HG03159 (cell line): ENCODE data around the gene PCDHAC1.

Experiments
- ATAC-seq: cut with Tn5 transposase; IDR thresholded peaks from one replicate; pipeline ENCODE4 v1.9.1; 2021; ENCODE audit warnings: mild to moderate bottlenecking, moderate library complexity; ENCODE audit not compliant: unreplicated experiment

The PCDHAC1 gene

GRCh38 chr5:140966293-140967225, 40.5 kb downstream of the PCDHAC1 start, which contains the start of gene PCDHAC2:
PCDHAC2 (plus strand) TSS chr5:140966476; CDS start chr5:140966767, 291 bp downstream.
- no peak for ATAC-seq

- no peak for ATAC-seq
These were observed 41.3 kb downstream of the PCDHAC1 start for GRCh38 chr5:140967226-140967893.

- ATAC-seq, result no peak
These were observed 43.8 kb downstream of the PCDHAC1 start for GRCh38 chr5:140969880-140970279.

- ATAC-seq, result no peak
These were observed 47.5 kb downstream of the PCDHAC1 start for GRCh38 chr5:140973550-140973949.

GRCh38 chr5:140977003-140977402, 50.9 kb downstream of the PCDHAC1 start:
- no peak for ATAC-seq

- no peak for ATAC-seq
These were observed 52.2 kb downstream of the PCDHAC1 start for GRCh38 chr5:140978260-140978659.

- ATAC-seq, result no peak
These were observed 52.9 kb downstream of the PCDHAC1 start for GRCh38 chr5:140978983-140979382.
